HUES6 (cell line): ENCODE data around the gene MEGF11.
"Not testable (repeated sequence)": the region's sequence is repeated elsewhere in the genome, so short reads cannot be mapped to it uniquely, and the experiment has no call there.

ENCODE experiments used
- H3K27ac ChIP-seq: 2 replicates; pipeline ENCODE4 v1.7.0; 2013; ENCODE audit warnings: low read depth, mild to moderate bottlenecking, low read length, inconsistent platforms
- H3K27me3 ChIP-seq: 2 replicates; pipeline ENCODE4 v1.6.1; 2013; ENCODE audit warnings: low read length; ENCODE audit not compliant: control insufficient read depth, insufficient read depth
- H3K36me3 ChIP-seq: 2 replicates; pipeline ENCODE4 v1.6.1; 2013; ENCODE audit warnings: low read length; ENCODE audit not compliant: control insufficient read depth, insufficient read depth
- H3K4me1 ChIP-seq: 2 replicates; pipeline ENCODE4 v1.6.1; 2013; ENCODE audit warnings: low read length; ENCODE audit not compliant: control insufficient read depth, insufficient read depth
- H3K4me3 ChIP-seq: 2 replicates; pipeline ENCODE4 v1.5.1; 2013; ENCODE audit warnings: low read depth, low read length
- H3K9ac ChIP-seq: one replicate; pipeline ENCODE4 v1.6.1; 2013; ENCODE audit warnings: mild to moderate bottlenecking, low read length
- H3K9me3 ChIP-seq: 2 replicates; pipeline ENCODE4 v1.6.1; 2013; ENCODE audit warnings: low read depth, low read length; ENCODE audit not compliant: control insufficient read depth, insufficient read depth

Gene MEGF11

GRCh38 chr15:66008940-66009562 lies 244.5 kb downstream of the MEGF11 start:
- no peaks in the 10 kb centered on the region for H3K27me3 ChIP-seq
- no peak overlapping the region for H3K27ac ChIP-seq
- H3K9ac ChIP-seq, result no peak overlapping the region
- H3K36me3 ChIP-seq, result no peaks in the 10 kb centered on the region
- H3K4me1 ChIP-seq, result peaks cover 6% of the 10 kb centered on the region; the same call in 1 of the 2 replicates
- no peaks in the 10 kb centered on the region for H3K9me3 ChIP-seq
- no peak overlapping the region for H3K4me3 ChIP-seq

DNA sequence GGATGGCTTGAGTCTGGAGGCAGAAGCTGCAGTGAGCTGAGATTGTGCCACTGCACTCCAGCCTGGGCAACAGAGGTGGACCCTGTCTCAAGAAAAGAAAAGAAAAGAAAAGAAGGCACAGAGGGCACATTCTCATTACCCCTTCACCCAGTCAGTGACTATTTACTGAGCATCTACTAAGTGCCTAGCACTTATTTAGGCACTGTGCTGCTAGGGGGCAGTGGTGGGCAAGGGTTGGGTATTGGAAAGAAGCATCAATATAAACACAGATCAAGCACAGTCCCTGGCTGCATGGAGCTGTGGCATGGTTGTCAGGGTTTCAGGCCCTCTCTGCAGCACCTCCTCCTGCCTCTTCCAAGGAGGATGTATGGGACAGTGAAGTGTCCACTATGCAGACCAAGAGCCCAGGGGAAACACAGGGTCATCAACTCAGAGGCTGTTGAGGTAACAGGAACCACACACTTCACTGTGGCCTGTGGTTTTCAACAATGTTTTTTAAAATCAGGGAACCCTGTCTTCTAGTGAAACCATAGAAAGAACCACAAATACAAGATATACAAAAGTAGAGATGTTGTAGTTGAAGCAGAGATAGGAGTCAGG lies 245.8 kb downstream of the MEGF11 start:
- peaks cover 6% of the 10 kb centered on the region; the same call in 1 of the 2 replicates for H3K4me1 ChIP-seq
- H3K27me3 ChIP-seq, result no peaks in the 10 kb centered on the region
- H3K9me3 ChIP-seq, result no peaks in the 10 kb centered on the region
- H3K27ac ChIP-seq, result no peak overlapping the region
- no peak overlapping the region for H3K9ac ChIP-seq
- H3K4me3 ChIP-seq, result no peak overlapping the region
- H3K36me3 ChIP-seq, result no peaks in the 10 kb centered on the region

DNA sequence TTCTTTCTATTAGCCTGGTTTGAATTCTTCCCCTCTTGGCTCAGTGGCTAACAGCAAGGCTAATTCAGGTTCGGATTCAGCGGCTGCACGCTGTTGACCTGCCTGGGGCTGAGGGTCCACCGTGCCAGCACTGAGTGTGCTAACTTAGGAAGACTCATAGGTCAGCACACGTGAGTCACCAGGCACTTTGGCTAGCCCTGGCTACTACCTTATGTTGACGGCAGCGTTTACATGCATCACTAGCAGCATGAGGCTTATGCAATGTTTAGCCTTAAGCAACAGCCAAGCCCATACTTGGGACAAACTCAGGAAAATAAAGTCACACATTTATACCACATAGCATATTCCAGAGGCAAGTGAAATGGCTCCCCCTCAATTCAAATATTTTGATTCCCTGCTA lies 246.6 kb downstream of the MEGF11 start:
- Histone ChIP-seq H3K9me3 (no peaks in the 10 kb centered on the region), H3K36me3 (no peaks in the 10 kb centered on the region), H3K4me3 (no peak overlapping the region), H3K27ac (no peak overlapping the region), H3K4me1 (peaks cover 10% of the 10 kb centered on the region), H3K27me3 (no peaks in the 10 kb centered on the region), H3K9ac (no peak overlapping the region)

DNA sequence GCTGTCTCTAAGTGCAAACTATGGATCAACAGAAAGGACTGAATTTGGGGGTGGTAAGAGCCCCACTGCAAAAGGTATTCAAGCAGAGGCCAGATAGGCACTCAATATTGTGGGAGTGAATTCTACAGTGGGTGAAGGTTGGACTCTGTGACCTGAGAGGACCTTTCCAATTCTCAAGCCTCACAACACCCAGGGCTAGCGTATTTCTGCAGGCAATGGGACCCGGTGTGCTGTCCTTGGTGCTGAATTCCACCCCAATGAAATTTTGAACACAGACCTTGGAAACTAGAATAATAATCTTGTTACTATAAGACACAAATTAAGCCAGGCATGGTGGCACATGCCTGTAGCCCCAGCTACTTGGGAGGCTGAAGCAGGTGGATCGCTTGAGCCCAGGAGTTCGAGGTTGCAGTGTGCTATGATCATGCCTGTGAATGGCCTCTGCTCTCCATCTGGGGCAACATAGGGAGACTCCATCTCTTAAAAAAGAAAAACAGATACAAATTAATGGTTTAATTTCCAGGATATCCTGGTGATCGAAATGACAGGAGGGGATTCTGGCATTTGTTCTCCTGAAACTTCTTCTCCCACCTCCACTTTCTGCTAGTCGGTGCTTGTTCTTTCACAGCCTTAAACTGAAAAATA lies 248.8 kb downstream of the MEGF11 start:
- no peaks in the 10 kb centered on the region for H3K9me3 ChIP-seq
- no peak overlapping the region for H3K9ac ChIP-seq
- no peak overlapping the region for H3K27ac ChIP-seq
- H3K4me3 ChIP-seq, result no peak overlapping the region
- no peaks in the 10 kb centered on the region for H3K36me3 ChIP-seq
- peaks cover 16% of the 10 kb centered on the region for H3K4me1 ChIP-seq
- H3K27me3 ChIP-seq, result peaks cover 4% of the 10 kb centered on the region; the same call in 1 of the 2 replicates

DNA sequence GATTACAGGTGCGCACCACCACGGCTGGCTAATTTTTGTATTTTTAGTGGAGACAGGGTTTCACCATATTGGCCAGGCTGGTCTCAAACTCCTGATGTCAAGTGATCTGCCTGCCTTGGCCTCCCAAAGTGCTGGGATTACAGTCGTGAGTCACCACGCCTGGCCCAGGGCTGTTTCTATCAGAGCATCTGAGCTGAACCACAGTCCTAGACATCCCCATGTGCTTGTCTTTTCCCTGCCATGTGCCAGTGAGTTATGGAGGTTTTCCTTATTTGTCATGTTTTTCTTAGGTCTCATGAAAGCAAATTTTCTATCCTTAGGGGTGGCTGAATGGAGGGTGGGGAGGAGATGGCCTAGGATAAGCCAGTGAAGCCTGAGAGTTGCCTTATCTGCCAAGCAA lies 250.4 kb downstream of the MEGF11 start:
- H3K36me3 ChIP-seq, H3K27ac ChIP-seq, H3K4me3 ChIP-seq, H3K9ac ChIP-seq, H3K27me3 ChIP-seq, H3K9me3 ChIP-seq: not testable (repeated sequence)
- peaks cover 23% of the 10 kb centered on the region for H3K4me1 ChIP-seq

- no peak overlapping the region for H3K27ac ChIP-seq
- peaks cover 24% of the 10 kb centered on the region for H3K4me1 ChIP-seq
- no peaks in the 10 kb centered on the region for H3K9me3 ChIP-seq
- peaks cover 4% of the 10 kb centered on the region; the same call in 1 of the 2 replicates for H3K27me3 ChIP-seq
- H3K4me3 ChIP-seq, result no peak overlapping the region
- H3K36me3 ChIP-seq, result no peaks in the 10 kb centered on the region
- no peak overlapping the region for H3K9ac ChIP-seq
These were observed 251.7 kb downstream of the MEGF11 start for GRCh38 chr15:66001717-66002426.

DNA sequence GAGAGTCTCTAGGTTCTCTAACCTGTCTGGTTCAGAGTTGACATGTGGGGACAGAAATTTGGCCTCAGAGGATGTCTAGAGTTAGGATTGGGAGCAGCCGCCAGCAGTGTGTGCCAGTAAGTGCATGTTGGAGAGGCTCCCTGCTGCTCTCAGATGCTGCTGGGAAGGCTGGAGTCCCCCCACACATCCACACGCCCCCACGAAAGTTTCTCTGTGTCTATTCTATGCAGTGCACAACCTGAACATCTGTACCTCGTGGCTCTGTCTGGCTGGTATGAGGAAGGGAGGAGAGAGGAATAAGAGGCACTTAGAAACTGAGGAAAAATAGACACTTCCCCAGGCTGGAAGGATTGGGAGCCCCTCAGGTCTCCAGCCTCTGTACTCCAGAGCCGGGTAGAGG lies 252.5 kb downstream of the MEGF11 start:
- no peak overlapping the region for H3K9ac ChIP-seq
- peaks cover 21% of the 10 kb centered on the region for H3K4me1 ChIP-seq
- H3K27me3 ChIP-seq, result peaks cover 4% of the 10 kb centered on the region; the same call in 1 of the 2 replicates
- H3K4me3 ChIP-seq, result no peak overlapping the region
- H3K9me3 ChIP-seq, result no peaks in the 10 kb centered on the region
- H3K27ac ChIP-seq, result no peak overlapping the region
- no peaks in the 10 kb centered on the region for H3K36me3 ChIP-seq

DNA sequence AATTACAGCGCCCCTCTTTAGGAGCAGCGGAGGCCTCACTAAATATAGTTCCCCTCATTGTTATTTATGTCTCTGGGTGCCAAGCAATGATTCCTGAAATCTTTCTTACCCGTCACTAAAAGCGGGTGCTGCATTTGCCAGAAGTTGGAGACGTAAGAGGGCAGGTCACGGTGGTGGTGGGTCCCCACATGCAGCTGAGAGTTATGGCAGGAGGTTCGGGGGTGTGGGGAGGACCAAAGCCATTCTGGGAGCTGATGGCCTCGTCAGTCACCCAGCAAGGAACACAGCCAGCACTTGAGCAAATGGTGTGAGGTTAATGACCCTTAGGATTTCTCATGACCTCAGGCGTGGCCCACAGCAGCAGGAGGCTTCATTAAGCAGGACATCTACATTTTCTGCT lies 255.1 kb downstream of the MEGF11 start:
- Histone ChIP-seq H3K27me3 (peaks cover 4% of the 10 kb centered on the region; the same call in 1 of the 2 replicates), H3K9ac (no peak overlapping the region), H3K4me3 (no peak overlapping the region), H3K9me3 (no peaks in the 10 kb centered on the region), H3K36me3 (no peaks in the 10 kb centered on the region), H3K27ac (no peak overlapping the region), H3K4me1 (peaks cover 21% of the 10 kb centered on the region)

DNA sequence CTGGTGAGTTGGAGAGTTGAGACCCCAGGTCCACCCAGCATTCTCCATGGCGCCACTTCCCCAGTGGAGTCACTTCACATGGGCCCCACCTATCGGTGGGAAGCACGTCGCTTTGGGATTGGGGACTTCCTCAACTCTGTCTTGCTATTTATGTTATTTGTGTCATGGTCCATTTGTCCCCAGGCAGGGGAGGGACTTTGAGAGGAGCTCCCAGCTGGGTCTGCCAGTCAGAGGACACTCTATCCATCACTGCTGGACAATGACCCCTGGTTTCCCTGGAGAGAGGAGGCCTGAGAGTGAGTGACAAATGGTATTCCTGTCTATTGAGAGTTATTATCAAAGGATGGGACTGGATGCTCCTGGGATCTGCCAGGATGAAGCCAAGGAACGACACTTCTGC lies 256.6 kb downstream of the MEGF11 start:
- peaks cover 4% of the 10 kb centered on the region; the same call in 1 of the 2 replicates for H3K27me3 ChIP-seq
- H3K9me3 ChIP-seq, result no peaks in the 10 kb centered on the region
- H3K9ac ChIP-seq, result no peak overlapping the region
- H3K4me3 ChIP-seq, result no peak overlapping the region
- no peak overlapping the region for H3K27ac ChIP-seq
- H3K4me1 ChIP-seq, result peaks cover 25% of the 10 kb centered on the region
- no peaks in the 10 kb centered on the region for H3K36me3 ChIP-seq

- no peaks in the 10 kb centered on the region for H3K36me3 ChIP-seq
- no peaks in the 10 kb centered on the region; the same call in 1 of the 2 replicates for H3K27me3 ChIP-seq
- H3K9me3 ChIP-seq, result no peaks in the 10 kb centered on the region
- H3K4me1 ChIP-seq, result peaks cover 20% of the 10 kb centered on the region
- H3K4me3 ChIP-seq, result no peak overlapping the region
- no peak overlapping the region for H3K9ac ChIP-seq
- H3K27ac ChIP-seq, result no peak overlapping the region
These were observed 258.7 kb downstream of the MEGF11 start for GRCh38 chr15:65994832-65995231.

GRCh38 chr15:65993762-65994161 lies 259.8 kb downstream of the MEGF11 start:
- no peaks in the 10 kb centered on the region; the same call in 1 of the 2 replicates for H3K27me3 ChIP-seq
- H3K27ac ChIP-seq, result no peak overlapping the region
- H3K9me3 ChIP-seq, result no peaks in the 10 kb centered on the region
- peaks cover 19% of the 10 kb centered on the region for H3K4me1 ChIP-seq
- no peak overlapping the region for H3K9ac ChIP-seq
- no peaks in the 10 kb centered on the region for H3K36me3 ChIP-seq
- H3K4me3 ChIP-seq, result no peak overlapping the region
